Psoas muscle (tissue), 8 donors: Measurements from ENCODE around the gene TMEM139. TPM values are rescaled to one million over a fixed set of nuclear protein-coding genes. Genes with fewer than 3 reads are reported as not detected.

Experiments
- ATAC-seq, 4 donors: fragments of 200-7000 bp; cut with Tn5 transposase; one replicate each; pipeline ENCODE4 v1.9.1; 2020; ENCODE audit warnings: moderate library complexity in 3 of 4, mild to moderate bottlenecking in 2 of 4
- DNase-seq, 2 donors: peaks; one replicate each; pipeline ENCODE4 v3.0.0-alpha.2; 2020
- H3K27ac ChIP-seq: fragments of 200-600 bp; one replicate; pipeline ENCODE4 v1.8.0; 2022
- H3K27me3 ChIP-seq, 3 donors: fragments of 200-600 bp in 1 of 3; one replicate each; pipeline versions ENCODE4 v1.6.1 to v1.8.0; 2013 to 2022; ENCODE audit warnings: low read length in 2 of 3, mild to moderate bottlenecking in 2 of 3, moderate library complexity in 1 of 3; ENCODE audit not compliant: insufficient read depth in 3 of 3
- H3K36me3 ChIP-seq, 2 donors: fragments of 200-600 bp in 1 of 2; one replicate each; pipeline versions ENCODE4 v1.6.1 to v1.8.0; 2013 to 2022; ENCODE audit warnings: low read depth in 1 of 2, mild to moderate bottlenecking in 1 of 2, moderate library complexity in 1 of 2; ENCODE audit not compliant: insufficient read depth in 1 of 2
- H3K4me1 ChIP-seq: fragments of 200-600 bp; one replicate; pipeline ENCODE4 v1.8.0; 2022
- H3K4me3 ChIP-seq: fragments of 200-600 bp; one replicate; pipeline ENCODE4 v1.8.0; 2022; ENCODE audit warnings: mild to moderate bottlenecking
- H3K9me3 ChIP-seq: fragments of 200-600 bp; one replicate; pipeline ENCODE4 v1.8.0; 2022
- CTCF ChIP-seq: fragments of 200-600 bp; IDR thresholded peaks from one replicate; pipeline ENCODE4 v1.8.0; 2022; ENCODE audit warnings: antibody characterized with exemption
- WGBS, 3 donors: extraction: QIAGEN DNeasy Blood & Tissue Kit; methylation state at CpG; one replicate each; pipeline versions ENCODE4 v1.1.6 to v1.1.7; 2013; 5-methylcytosine and 5-hydroxymethylcytosine counted together
- intact Hi-C, 2 donors: fragments of 100-400 bp; cut with DNase I; formaldehyde crosslinking; loops; one replicate each; pipeline versions ENCODE4 v1.11.0 to v1.14.2; 2022
- long read RNA-seq, 2 donors: library from polyadenylated mRNA; unstranded; transcript quantifications; one replicate each; pipeline ENCODE4 v2.0.0, GENCODE V29; 2021
- polyA plus RNA-seq, 3 donors: library from polyadenylated mRNA; stranded (reverse); fragments of 200-250 nt; gene quantifications; one replicate each; pipeline ENCODE4 v1.2.3, GENCODE V29; 2013
- total RNA-seq, 4 donors: library from RNA; stranded (reverse); fragmentation: NEBNext Ultra II Directional in 2 of 4; extraction: Animal tissue kit (Norgen Biotek cat#: 25700) in 2 of 4; gene quantifications; one replicate each; pipeline versions ENCODE4 v1.2.1 to v1.2.4, GENCODE V29; 2021 to 2023
- donor health status: healthy with polysubstance abuse.
- donor health status: DM: no; HTN: no; CAD: no; lungs with moderate emphysema.
- donor health status: Bipolar disorder and iron deficiency.
- donor health status: healthy.
- donor health status: DM: yes; HTN: yes; CAD: no.
- donor health status: DM: no; HTN: no; CAD: no.
- donor health status: DM: no; HTN: no; CAD: no.
- donor health status: DM: yes; HTN: yes; CAD: no.

TMEM139 gene
- total RNA-seq (under 1 TPM in 1 of 4 donors, not detected in 3; 0.43 TPM), polyA plus RNA-seq (under 1 TPM; 0.04 to 0.42 (median 0.31) TPM)
- long read RNA-seq, donor 1, result 0 reads
- long read RNA-seq, donor 2, result 0 reads

- Histone ChIP-seq H3K36me3 (no peaks in the 10 kb centered on the region), H3K9me3 (no peaks in the 10 kb centered on the region), H3K27ac (no peak within 1 kb of the TSS), H3K4me3 (no peak within 1 kb of the TSS), H3K27me3 (no peaks in the 10 kb centered on the region), H3K4me1 (peaks cover 11% of the 10 kb centered on the region)
- TF ChIP-seq CTCF, result no peak
- ATAC-seq (no peak), DNase-seq (no peak)
- intact Hi-C loops, result no loop called here
- 65 to 75% (median 74%) methylated on average over 19 of the region's 19 CpGs for WGBS, 3 donors
Measured at GRCh38 chr7:143284591-143285469, at the start of gene TMEM139. TSS of gene TMEM139 (plus strand) at chr7:143284958. CDS start at chr7:143285958, 1,000 bp downstream.

DNA sequence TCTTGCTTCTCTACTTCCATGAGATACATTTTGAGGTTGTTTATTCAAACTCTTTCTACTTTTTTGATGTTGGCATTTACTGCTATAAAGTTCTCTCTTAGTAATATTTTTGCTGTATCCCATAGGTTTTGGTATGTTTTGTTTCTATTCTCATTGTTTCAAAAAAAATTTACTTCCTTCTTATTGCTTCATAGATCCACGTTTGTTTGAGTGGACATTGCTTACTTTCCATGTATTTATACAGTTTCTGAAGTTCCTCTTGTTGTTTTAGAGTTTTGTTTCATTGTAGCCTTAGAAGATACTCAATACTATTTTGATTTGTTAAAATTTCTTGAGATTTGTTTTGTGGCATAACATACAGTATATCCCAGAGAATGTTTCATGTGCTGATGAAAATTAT is 49.2 kb upstream of the TMEM139 start:
- Histone ChIP-seq H3K9me3 (peaks cover 14% of the 10 kb centered on the region), H3K36me3 (no peaks in the 10 kb centered on the region), H3K4me3 (no peak overlapping the region), H3K4me1 (no peaks in the 10 kb centered on the region), H3K27me3 (no peaks in the 10 kb centered on the region), H3K27ac (no peak overlapping the region)
- DNase-seq, result no peak
- intact Hi-C loops, result no loop called here
- WGBS, 3 donors, result 39 to 45% (median 43%) methylated on average over 1 of the region's 1 CpG
- ATAC-seq, result no peak
- no peak for TF ChIP-seq CTCF

DNA sequence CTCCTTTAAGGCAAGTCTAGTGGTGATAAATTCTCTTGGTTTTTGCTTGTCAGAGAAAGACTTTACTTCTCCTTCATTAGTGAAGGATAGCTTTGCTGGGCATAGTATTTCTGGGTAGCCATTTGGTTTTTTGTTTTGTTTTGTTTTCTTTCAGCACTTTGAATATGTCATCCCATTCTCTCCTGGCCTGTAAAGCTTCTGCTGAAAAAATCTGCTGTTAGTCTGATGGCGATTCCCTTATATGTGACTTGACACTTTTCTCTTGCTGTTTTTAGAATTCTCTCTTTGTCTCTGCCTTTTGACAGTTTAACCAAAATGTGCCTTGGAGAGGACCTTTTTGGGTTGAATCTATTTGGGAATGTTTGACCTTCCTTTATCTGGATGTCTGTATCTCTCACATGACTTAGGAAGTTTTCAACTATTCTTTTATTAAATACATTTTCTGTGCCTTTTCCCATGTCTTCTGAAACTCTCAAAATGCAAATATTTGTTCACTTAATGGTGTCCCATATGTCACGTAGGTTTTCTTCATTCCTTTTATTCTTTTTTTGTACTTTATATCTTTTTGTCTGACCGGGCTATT is 48.3 kb upstream of the TMEM139 start:
- Histone ChIP-seq H3K36me3 (no peaks in the 10 kb centered on the region), H3K27me3 (no peaks in the 10 kb centered on the region), H3K9me3 (peaks cover 14% of the 10 kb centered on the region), H3K27ac (no peak overlapping the region), H3K4me1 (no peaks in the 10 kb centered on the region), H3K4me3 (no peak overlapping the region)
- intact Hi-C loops, result no loop called here
- no peak for ATAC-seq
- WGBS, 3 donors, result 81 to 95% (median 91%) methylated on average over 3 of the region's 3 CpGs
- no peak for DNase-seq
- no peak for TF ChIP-seq CTCF

- Histone ChIP-seq H3K27ac (no peak overlapping the region), H3K36me3 (no peaks in the 10 kb centered on the region), H3K27me3 (no peaks in the 10 kb centered on the region), H3K9me3 (peaks cover 14% of the 10 kb centered on the region), H3K4me3 (no peak overlapping the region), H3K4me1 (no peaks in the 10 kb centered on the region)
- intact Hi-C loops, result no loop called here
- TF ChIP-seq CTCF, result no peak
- ATAC-seq (no peak), DNase-seq (no peak)
Measured at GRCh38 chr7:143237366-143237765, 47.4 kb upstream of the TMEM139 start.
